GM12872 (cell line): Measurements from ENCODE around the gene AMDHD2.

ENCODE experiments used
- TF ChIP-seq, protein P1 (sequence below): IDR thresholded peaks from 3 replicates; pipeline ENCODE4 v1.5.1; 2011; ENCODE audit warnings: low read depth, mild to moderate bottlenecking, low read length, moderate library complexity; ENCODE audit not compliant: insufficient read depth

AMDHD2 gene

GRCh38 chr16:2518823-2519710 is 1.1 kb upstream of the AMDHD2 start:
- TF ChIP-seq, protein P1, sequence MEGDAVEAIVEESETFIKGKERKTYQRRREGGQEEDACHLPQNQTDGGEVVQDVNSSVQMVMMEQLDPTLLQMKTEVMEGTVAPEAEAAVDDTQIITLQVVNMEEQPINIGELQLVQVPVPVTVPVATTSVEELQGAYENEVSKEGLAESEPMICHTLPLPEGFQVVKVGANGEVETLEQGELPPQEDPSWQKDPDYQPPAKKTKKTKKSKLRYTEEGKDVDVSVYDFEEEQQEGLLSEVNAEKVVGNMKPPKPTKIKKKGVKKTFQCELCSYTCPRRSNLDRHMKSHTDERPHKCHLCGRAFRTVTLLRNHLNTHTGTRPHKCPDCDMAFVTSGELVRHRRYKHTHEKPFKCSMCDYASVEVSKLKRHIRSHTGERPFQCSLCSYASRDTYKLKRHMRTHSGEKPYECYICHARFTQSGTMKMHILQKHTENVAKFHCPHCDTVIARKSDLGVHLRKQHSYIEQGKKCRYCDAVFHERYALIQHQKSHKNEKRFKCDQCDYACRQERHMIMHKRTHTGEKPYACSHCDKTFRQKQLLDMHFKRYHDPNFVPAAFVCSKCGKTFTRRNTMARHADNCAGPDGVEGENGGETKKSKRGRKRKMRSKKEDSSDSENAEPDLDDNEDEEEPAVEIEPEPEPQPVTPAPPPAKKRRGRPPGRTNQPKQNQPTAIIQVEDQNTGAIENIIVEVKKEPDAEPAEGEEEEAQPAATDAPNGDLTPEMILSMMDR: no peak

DNA sequence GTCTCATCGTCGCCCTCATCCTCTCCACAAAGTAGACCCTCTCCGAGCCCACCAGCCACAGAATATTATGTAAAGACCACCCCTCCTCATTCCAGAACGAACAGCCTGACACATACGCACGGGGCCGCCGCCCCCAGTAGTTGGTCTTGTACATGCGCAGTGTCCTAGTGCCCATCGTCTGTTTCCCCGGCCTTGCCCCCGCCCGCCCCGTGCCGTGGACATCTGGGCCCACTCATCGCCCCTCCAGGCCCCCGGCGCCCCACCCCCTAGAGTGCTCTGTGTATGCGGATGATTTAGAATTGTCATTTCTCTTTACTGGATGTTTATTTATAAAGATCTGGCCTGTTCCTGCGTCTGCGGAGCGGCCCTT is 475 bp upstream of the AMDHD2 start:
- TF ChIP-seq, protein P1: no peak

DNA sequence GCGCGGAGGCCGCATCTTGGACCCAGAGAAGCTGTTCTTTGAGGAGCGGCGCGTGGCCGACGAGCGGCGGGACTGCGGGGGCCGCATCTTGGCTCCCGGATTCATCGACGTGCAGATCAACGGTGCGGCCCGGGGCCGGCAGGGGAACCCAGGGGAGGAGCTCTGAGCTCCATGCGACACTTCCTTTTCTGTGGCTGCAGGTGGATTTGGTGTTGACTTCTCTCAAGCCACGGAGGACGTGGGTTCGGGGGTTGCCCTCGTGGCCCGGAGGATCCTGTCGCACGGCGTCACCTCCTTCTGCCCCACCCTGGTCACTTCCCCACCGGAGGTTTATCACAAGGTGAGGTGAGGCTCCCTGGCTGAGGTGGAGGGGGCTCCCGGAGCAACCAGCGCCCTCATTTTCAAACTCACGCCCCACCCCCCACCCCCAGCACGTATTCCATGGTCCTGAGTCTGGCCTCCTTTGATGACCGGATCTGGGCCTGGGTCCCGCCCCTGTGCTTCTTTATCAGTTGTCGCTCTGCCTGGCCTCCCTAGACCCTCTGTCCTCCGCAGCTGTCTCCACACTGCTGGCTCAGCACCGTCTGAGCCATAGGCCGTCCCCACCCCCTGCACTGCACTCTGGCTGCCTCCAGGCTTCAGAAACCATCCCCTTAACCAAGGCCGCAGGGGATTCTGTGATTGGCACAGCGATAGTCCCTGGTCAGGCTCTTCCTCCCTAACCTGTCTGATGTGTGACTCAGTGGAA is 787 bp downstream of the AMDHD2 start:
- TF ChIP-seq, protein P1: no peak

GRCh38 chr16:2523801-2524231 is 3.6 kb downstream of the AMDHD2 start:
- TF ChIP-seq, protein P1: no peak

- TF ChIP-seq, protein P1: no peak
These were observed 4.3 kb downstream of the AMDHD2 start for GRCh38 chr16:2524339-2524938.

DNA sequence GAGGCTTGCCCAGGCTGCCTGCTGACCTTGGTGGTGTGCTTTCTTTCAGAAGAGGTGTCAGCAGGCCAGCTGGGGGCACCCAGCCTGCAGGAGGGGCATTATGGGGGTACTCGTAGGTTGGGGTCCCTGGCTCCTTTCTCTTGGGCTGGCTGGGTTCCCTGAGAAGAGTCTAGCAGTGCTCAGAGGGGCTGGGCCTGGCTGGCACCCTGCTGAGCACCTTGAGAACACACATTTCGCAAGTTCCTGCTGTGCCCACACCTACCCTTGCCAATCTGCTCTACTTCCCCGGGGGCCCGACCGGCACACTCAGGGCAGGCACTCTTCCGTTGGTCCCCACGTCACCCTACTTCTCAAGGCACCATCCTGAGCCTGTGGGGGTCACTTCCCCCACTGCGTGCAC is 6.0 kb downstream of the AMDHD2 start:
- TF ChIP-seq, protein P1: no peak
